Suprapubic skin (tissue), 4 donors: ENCODE results near the gene ZNF628.

Experiments
- EP300 ChIP-seq: sonication (generic); formaldehyde crosslinking; IDR thresholded peaks from one replicate; pipeline ENCODE4 v1.6.1; 2017; ENCODE audit warnings: antibody characterized with exemption
- POLR2AphosphoS5 ChIP-seq, 3 donors: sonication (generic); formaldehyde crosslinking; IDR thresholded peaks; one replicate each; pipeline ENCODE4 v1.6.1; 2017; ENCODE audit warnings: antibody characterized with exemption in 3 of 3
- TF ChIP-seq, protein P1 (sequence below), 2 donors: fragments of 200-600 bp in 1 of 2; fragments of 450-650 bp in 1 of 2; sonication (generic) in 1 of 2; IDR thresholded peaks; one replicate each; pipeline ENCODE4 v1.5.1; 2016 to 2019; ENCODE audit warnings: antibody characterized with exemption in 2 of 2, mild to moderate bottlenecking in 1 of 2, moderate library complexity in 1 of 2

DNA sequence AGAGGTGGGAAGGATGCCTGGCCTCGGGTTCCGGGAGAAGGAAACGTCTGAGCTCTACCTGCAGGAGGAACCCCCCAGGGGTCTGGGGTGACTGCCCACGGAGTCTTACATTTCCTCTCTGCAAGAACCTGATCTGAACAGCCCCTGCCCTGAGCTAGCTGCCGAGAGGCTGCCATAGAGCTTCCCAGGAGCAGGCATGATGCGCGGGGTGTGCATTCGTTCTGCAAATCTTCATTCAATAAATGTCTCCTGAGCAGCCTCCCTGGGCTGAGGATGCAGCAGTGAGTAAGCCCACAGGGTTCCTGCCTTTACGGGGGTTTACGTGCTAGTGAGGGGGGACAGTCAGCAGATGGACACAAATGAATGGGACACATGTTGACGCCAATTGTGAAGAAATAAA lies 31.8 kb upstream of the ZNF628 start:
- TF ChIP-seq, protein P1, sequence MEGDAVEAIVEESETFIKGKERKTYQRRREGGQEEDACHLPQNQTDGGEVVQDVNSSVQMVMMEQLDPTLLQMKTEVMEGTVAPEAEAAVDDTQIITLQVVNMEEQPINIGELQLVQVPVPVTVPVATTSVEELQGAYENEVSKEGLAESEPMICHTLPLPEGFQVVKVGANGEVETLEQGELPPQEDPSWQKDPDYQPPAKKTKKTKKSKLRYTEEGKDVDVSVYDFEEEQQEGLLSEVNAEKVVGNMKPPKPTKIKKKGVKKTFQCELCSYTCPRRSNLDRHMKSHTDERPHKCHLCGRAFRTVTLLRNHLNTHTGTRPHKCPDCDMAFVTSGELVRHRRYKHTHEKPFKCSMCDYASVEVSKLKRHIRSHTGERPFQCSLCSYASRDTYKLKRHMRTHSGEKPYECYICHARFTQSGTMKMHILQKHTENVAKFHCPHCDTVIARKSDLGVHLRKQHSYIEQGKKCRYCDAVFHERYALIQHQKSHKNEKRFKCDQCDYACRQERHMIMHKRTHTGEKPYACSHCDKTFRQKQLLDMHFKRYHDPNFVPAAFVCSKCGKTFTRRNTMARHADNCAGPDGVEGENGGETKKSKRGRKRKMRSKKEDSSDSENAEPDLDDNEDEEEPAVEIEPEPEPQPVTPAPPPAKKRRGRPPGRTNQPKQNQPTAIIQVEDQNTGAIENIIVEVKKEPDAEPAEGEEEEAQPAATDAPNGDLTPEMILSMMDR (IDR thresholded peaks at IDR 0.05) = no peak
- TF ChIP-seq EP300 (no peak), POLR2AphosphoS5 (IDR thresholded peaks at IDR 0.05) (no peak)
